ENCODE results near the gene PCDHA3.
"Not testable (repeated sequence)": the region's sequence is repeated elsewhere in the genome, so short reads cannot be mapped to it uniquely, and the experiment has no call there.

The PCDHA3 gene

DNA sequence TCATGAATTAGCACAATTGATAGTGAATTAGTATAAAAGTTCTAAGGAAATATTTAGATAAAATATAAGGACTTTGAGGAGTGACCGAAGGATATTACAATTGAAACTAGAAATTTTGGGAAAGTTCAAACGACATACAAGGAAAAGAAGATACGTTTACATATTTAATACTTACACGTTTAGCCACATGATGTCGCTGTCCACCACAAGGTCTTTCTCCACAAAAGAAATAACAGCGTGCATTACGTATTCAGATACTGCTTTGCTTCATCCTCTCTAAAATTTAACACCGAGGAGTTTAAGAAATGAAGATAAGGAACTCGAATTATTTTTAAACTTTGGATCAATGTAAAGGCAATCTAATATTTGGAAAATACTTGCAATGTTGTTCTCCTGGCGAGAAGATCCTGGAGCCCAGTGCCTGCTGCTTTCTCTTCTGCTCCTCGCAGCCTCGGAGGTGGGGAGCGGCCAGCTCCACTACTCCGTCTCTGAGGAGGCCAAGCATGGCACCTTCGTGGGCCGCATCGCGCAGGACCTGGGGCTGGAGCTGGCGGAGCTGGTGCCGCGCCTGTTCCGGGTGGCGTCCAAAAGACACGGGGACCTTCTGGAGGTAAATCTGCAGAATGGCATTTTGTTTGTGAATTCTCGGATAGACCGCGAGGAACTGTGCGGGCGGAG, at the start of gene PCDHA3:
Gene PCDHA3, plus strand, starts transcription at position 242 of the 678 bp plus-strand sequence.
- no peak for DNase-seq

DNA sequence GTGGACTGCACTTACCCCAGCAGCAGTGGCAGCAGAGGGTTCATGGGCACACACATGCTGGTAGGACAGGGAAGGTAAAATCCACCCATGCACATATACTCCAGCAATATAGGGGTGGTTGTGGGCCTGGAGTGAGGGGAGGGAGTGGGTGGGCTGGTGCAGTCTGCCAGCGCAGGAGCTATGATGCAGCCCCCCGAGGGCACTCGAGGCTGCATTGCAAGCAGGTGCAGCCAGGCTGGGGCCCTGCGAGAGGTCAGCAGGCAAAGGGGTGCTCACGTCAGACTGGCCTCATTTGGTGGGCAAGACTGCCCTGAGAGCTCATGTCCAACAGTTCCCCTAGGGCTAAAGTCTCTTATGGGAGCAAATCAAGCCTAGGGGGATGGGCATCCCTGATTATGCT, 47.3 kb upstream of the PCDHA3 start:
- no peak for DNase-seq

DNA sequence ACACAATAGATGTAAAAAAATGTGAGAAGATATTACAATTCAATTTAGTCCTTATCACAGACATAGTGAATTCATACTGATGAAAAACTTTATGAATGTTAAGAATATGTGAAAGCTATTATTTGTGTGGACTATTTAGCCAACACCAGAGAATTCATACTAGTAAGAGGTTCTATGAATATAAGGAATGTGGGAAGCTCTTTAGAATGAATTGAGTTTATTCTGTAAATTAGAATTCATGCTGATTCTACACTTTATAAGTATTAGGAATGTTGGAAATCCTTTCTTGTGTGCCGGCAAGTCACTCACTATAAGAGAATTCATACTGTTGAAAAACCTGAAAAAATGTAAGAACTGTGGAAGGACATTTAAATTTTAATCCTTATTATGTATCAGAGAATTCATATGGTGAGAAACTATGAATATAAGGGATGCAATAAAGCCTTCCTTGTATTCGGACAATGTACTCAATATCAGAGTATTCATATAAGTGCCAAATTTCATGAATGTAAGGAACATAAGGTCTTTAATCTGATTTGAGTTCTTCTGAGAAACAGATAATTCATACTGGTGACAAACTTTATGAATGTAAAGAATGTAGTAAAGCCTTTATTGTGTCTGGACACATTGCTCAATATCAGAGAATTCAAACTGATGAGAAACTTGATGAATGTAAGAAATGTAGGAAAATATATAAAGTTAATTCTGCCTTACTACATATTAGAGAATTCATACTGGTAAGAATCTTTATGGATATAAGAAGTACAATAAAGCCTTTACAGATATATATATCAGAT, 36.5 kb upstream of the PCDHA3 start:
- no peak for DNase-seq

DNA sequence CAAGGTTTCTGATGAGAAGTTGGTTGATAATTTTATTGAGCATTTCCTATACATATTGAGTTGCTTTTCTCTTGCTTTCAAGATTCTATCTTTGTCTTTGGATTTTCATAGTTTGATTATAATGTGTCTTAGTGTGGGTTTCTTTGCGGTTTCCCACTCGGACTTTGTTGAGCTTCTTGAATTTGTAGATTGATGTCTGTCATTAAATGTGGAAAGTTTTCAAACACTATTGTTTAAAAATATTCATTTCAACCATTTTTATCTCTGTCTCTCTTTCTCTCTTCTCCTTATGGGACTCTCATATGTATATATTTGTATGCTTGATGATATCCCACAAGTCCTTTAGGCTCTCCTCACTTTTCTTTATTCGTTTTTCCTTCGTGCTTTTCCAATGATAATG, 33.4 kb upstream of the PCDHA3 start:
- no peak for DNase-seq

DNA sequence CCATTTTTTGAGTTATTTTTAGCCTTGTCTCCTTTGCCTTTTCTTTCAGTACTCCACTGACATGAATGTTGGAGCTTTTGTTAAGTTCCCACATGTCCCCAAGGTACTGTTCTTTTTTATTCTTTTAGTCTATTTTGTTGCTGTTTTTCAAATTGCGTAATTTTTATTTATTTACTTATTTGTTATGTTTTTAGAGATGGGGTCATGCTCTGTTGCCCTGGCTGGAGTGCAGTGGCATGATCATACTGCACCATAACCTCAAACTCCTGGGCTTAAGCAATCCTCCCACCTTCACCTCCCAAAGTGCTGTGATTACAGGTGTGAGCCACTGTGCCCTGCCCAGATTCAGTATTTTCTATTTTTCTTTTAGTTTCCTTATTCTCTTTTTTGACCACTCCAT, 20.3 kb upstream of the PCDHA3 start:
- DNase-seq: no peak

DNA sequence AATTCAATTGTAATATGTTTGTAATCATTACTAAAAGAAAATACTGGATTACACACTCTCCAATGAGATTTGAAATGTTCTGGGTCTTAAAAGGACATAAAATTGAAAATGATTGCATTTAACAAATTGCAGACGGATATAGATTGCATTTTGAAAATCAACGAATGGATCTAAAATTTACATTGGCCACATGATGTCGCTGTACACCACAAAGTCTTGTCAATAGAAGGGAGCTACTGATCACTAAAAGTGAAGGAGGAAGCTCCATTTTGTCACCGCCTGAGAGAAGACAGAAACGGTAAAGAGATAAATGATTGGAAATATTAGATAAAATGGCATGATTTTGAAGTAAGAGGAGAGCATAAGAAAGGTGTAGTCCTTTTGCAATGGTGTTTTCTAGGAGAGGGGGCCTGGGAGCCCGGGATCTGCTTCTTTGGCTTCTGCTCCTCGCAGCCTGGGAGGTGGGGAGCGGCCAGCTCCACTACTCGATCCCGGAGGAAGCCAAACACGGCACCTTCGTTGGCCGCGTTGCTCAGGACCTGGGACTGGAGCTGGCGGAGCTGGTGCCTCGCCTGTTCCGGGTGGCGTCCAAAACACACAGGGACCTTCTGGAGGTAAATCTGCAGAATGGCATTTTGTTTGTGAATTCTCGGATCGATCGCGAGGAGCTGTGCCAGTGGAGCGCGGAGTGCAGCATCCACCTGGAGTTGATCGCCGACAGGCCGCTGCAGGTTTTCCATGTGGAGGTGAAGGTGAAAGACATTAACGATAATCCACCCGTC, 14.8 kb upstream of the PCDHA3 start, which contains the start of gene PCDHA1:
Gene PCDHA1, plus strand, starts transcription at position 236 of the 782 bp plus-strand sequence.
- DNase-seq: no peak

DNA sequence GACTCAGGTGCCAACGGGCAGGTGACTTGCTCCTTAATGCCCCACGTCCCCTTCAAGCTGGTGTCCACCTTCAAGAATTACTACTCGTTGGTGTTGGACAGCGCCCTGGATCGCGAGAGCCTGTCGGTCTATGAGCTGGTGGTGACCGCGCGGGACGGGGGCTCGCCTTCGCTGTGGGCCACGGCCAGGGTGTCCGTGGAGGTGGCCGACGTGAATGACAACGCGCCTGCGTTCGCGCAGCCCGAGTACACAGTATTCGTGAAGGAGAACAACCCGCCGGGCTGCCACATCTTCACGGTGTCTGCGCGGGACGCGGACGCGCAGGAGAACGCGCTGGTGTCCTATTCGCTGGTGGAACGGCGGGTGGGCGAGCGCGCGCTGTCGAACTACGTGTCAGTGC, 13.4 kb upstream of the PCDHA3 start:
- not testable (repeated sequence) for DNase-seq

DNA sequence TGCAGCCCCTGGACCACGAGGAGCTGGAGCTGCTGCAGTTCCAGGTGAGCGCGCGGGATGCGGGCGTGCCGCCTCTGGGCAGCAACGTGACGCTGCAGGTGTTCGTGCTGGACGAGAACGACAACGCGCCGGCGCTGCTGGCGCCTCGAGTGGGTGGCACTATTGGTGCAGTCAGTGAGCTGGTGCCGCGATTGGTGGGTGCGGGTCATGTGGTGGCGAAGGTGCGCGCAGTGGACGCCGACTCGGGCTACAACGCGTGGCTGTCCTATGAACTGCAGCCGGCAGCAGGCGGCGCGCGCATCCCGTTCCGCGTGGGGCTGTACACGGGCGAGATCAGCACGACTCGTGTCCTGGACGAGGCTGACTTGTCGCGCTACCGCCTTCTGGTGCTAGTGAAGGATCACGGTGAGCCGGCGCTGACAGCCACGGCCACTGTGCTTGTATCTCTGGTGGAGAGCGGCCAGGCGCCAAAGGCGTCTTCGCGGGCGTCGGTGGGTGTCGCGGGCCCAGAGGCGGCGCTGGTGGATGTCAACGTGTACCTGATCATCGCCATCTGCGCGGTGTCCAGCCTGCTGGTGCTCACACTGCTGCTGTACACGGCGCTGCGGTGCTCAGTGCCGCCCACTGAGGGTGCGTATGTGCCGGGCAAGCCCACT, 12.9 kb upstream of the PCDHA3 start:
- not testable (repeated sequence) for DNase-seq

DNA sequence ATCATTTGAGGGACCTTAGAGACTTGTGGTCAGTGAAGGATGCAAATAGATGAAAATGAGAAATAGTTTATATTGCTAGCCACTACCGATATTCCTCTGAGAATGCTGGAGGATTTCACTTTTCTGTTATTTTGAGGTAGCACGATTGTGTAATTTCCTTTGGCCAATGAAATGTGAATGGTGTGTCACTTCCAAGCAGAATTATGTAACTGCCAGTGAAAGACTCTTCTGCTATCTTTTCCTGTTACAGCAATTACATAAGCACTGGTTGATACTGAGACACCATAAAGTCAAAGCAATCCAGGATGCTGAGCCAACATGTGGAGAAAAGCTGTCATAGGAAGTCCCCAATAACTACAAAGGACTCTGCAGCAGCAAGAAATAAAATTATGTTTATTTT, 9.8 kb upstream of the PCDHA3 start:
- DNase-seq: no peak

DNA sequence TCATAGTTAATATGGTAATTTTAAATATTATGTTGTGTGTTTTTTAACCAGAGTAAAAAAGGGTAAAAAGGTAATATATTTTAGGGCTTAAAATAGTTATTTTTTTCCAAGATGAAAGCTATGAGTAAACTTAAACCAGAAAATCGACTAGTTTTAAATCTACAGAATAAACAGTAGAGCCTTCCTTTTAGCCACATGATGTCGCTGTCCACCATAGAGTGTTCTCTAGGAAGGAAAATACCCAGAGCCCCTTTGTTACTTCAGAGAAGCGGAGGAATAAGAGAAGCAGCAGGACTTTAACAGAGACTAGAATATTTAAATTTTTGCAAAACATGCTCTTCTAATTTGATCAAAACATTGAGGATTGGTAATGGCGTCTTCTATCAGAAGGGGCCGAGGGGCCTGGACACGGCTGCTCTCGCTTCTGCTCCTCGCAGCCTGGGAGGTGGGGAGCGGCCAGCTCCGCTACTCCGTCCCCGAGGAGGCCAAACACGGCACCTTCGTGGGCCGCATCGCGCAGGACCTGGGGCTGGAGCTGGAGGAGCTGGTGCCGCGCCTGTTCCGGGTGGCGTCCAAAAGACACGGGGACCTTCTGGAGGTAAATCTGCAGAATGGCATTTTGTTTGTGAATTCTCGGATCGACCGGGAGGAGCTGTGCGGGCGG, 6.1 kb upstream of the PCDHA3 start, which contains the start of gene PCDHA2:
Gene PCDHA2, plus strand, starts transcription at position 258 of the 664 bp plus-strand sequence.
- DNase-seq: no peak

DNA sequence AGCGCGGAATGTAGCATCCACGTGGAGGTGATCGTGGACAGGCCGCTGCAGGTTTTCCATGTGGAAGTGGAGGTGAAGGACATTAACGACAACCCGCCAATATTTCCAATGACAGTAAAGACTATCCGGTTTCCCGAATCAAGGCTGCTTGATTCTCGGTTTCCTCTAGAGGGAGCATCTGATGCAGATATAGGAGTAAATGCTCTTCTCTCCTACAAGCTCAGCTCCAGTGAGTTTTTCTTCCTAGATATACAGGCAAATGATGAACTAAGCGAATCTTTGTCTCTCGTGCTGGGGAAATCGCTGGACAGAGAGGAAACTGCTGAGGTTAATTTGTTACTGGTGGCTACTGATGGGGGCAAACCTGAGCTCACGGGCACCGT, 5.6 kb upstream of the PCDHA3 start:
- DNase-seq: no peak

DNA sequence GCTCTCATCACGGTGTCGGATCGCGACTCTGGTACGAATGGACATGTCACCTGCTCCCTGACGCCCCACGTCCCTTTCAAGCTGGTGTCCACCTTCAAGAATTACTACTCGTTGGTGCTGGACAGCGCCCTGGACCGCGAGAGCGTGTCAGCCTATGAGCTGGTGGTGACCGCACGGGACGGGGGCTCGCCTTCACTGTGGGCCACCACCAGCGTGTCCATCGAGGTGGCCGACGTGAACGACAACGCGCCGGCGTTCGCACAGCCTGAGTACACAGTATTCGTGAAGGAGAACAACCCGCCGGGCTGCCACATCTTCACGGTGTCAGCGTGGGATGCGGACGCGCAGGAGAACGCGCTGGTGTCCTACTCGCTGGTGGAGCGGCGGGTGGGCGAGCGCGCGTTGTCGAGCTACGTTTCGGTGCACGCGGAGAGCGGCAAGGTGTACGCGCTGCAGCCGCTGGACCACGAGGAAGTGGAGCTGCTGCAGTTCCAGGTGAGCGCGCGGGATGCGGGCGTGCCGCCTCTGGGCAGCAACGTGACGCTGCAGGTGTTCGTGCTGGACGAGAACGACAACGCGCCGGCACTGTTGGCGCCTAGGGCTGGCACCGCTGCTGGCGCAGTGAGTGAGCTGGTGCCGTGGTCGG, 4.7 kb upstream of the PCDHA3 start:
- DNase-seq: not testable (repeated sequence)

DNA sequence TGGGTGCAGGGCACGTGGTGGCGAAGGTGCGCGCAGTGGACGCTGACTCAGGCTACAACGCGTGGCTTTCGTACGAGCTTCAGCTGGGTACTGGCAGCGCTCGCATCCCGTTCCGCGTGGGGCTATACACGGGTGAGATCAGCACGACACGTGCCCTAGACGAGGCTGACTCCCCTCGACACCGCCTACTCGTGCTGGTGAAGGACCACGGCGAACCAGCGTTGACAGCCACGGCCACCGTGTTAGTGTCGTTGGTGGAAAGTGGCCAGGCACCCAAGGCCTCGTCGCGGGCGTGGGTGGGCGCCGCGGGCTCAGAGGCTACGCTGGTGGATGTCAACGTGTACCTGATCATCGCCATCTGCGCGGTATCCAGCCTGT, 4.2 kb upstream of the PCDHA3 start:
- no peak for DNase-seq

DNA sequence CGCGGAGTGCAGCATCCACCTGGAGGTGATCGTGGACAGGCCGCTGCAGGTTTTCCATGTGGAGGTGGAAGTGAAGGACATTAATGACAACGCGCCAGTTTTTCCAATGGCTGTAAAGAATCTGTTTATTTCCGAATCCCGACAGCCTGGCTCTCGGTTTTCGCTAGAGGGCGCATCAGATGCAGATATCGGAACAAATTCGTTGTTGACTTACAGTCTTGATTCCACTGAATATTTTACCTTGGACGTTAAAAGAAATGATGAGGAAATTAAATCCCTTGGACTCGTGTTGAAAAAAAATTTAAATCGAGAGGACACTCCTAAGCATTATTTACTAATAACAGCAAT, 611 bp downstream of the PCDHA3 start:
- DNase-seq: no peak

DNA sequence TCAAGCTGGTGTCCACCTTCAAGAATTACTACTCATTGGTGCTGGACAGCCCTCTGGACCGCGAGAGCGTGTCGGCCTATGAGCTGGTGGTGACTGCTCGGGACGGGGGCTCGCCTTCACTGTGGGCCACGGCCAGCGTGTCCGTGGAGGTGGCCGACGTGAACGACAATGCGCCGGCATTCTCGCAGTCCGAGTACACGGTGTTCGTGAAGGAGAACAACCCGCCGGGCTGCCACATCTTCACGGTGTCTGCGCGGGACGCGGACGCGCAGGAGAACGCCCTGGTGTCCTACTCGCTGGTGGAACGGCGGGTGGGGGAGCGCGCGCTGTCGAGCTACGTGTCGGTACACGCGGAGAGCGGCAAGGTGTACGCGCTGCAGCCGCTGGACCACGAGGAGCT, 1.5 kb downstream of the PCDHA3 start:
- DNase-seq: not testable (repeated sequence)

DNA sequence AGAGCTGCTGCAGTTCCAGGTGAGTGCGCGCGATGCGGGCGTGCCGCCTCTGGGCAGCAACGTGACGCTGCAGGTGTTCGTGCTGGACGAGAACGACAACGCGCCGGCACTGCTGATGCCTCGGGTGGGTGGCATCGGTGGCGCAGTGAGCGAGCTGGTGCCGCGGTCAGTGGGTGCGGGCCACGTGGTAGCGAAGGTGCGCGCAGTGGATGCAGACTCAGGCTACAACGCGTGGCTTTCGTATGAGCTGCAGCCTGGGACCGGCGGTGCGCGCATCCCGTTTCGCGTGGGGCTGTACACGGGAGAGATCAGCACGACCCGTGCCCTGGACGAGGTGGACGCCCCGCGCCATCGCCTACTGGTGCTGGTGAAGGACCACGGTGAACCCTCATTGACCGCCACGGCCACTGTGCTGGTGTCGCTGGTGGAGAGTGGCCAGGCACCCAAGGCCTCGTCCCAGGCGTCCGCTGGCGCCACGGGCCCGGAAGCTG, 2.0 kb downstream of the PCDHA3 start:
- DNase-seq: no peak

DNA sequence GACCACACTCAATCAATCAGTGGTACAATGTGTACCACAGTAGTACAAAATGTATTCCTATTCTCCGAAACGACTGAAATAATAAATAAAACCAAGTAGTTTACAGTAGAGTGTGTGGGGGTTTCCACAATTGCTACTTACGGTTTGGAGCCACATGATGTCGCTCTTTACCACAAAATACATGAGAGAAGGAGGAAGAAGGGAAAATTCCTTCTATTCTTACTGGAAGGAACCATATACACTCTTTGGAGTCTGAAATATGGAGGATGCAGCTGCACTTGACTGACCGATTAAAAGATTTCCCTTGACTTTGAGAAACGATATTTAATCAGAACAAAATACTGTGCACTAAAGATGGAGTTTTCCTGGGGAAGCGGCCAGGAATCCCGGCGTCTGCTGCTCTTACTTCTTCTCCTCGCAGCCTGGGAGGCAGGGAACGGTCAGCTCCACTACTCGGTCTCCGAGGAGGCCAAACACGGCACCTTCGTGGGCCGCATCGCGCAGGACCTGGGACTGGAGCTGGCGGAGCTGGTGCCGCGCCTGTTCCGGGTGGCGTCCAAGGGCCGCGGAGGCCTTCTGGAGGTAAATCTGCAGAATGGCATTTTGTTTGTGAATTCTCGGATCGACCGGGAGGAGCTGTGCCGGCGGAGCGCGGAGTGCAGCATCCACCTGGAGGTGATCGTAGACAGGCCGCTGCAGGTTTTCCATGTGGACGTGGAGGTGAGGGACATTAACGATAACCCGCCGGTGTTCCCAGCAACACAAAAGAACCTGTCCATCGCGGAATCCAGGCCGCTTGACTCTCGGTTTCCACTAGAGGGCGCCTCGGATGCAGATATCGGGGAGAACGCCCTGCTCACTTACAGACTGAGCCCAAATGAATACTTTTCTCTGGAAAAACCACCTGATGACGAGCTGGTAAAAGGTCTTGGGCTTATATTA, 6.2 kb downstream of the PCDHA3 start, which contains the start of gene PCDHA4:
Gene PCDHA4, plus strand, starts transcription at position 235 of the 942 bp plus-strand sequence.
- no peak for DNase-seq

DNA sequence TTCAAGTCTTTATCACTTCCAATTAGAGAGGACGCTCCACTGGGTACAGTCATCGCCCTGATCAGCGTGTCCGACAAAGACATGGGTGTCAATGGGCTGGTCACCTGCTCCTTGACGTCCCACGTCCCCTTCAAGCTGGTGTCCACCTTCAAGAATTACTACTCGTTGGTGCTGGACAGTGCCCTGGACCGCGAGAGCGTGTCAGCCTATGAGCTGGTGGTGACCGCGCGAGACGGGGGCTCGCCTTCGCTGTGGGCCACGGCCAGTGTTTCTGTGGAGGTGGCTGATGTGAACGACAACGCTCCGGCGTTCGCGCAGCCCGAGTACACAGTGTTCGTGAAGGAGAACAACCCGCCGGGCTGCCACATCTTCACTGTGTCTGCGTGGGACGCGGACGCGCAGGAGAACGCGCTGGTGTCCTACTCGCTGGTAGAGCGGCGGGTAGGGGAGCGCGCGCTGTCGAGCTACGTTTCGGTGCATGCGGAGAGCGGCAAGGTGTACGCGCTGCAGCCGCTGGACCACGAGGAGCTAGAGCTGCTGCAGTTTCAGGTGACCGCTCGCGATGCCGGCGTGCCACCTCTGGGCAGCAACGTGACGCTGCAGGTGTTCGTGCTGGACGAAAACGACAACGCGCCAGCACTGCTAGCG, 7.5 kb downstream of the PCDHA3 start:
- not testable (repeated sequence) for DNase-seq

DNA sequence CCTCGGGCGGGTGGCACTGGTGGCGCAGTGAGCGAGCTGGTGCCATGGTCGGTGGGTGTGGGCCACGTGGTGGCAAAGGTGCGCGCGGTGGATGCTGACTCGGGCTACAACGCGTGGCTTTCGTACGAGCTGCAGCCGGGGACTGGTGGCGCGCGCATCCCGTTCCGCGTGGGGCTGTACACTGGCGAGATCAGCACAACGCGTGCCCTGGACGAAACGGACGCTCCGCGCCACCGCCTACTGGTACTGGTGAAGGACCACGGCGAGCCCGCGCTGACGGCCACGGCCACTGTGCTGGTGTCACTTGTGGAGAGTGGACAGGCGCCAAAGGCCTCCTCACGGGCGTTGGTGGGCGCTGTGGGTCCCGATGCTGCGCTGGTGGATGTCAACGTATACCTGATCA, 8.0 kb downstream of the PCDHA3 start:
- DNase-seq: no peak
